ENCODE results near the gene CTDSP2. TPM values are rescaled to one million over a fixed set of nuclear protein-coding genes. Genes with fewer than 3 reads are reported as not detected.
A peak's percentile ranks its signal among the peaks of the same experiment; 100 is the strongest.

CTDSP2 gene
- total and polyA plus RNA-seq, 2 of the 8 experiments (the other 6 are each of a cell fraction or from before 2014, with no cell fraction given), result 71.3 to 91.7 TPM

DNA sequence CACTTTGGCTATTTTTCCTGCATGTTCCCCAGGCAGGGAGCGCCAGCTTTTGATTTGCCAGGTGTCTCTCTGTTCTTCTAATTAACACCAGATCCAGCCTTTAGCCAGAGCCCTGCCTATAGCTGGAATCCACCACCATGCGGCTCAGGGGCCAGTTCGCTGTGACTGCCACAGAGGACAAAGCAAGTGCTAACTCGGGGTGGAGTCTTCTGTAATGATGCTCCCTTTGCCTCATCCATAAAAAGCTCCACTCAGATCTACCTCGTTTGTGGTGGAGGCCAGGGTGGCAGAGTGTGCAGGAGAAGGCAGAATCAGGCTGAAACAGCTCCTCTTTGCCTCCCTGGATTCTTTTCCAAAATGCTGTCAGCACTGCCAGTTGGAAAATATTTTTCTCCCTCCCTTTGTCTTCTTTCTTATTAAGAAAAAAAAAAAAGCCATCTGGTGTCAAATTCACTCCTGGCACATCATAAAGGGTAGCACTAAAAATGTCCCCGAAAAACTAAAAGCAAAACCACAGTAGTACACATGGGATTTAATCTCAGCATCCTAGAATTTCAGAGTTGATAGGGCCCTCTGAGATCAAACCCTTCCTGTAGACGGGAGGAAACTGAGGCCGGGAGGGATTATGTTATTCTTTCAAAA is 18.0 kb upstream of the CTDSP2 start (continued):
- TF ChIP-seq, protein P1, sequence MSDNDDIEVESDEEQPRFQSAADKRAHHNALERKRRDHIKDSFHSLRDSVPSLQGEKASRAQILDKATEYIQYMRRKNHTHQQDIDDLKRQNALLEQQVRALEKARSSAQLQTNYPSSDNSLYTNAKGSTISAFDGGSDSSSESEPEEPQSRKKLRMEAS (IDR thresholded peaks at IDR 0.05), result peak; percentile 59; the same call in 1 of the 2 replicates
- peak; percentile 11 for TF ChIP-seq KDM4A (IDR thresholded peaks at IDR 0.05; ENCODE audit: low read depth, low read length, severe bottlenecking)
- no peak for TF ChIP-seq FOSL1 (IDR thresholded peaks at IDR 0.05; ENCODE audit: insufficient read depth, low read depth, low read length)
- TF ChIP-seq SIRT6 (IDR thresholded peaks at IDR 0.05; ENCODE audit: low read length), result no peak
- TF ChIP-seq POLR2A (IDR thresholded peaks at IDR 0.05; ENCODE audit: control extremely low read depth in 1 of 2, low read depth in 2 of 2, low read length in 2 of 2), result no peak
- TF ChIP-seq RAD21 (IDR thresholded peaks at IDR 0.05 in 1 of 2, conservative IDR thresholded peaks at IDR 0.05 in 1 of 2; ENCODE audit: low read depth in 2 of 2, low read length in 2 of 2), result 0 out of 4 replicates have a peak, but pooled peaks of 1 of the 2 experiments have one; percentile 9
- TF ChIP-seq POU5F1 (IDR thresholded peaks at IDR 0.05; ENCODE audit: low read depth, low read length), result no peak
- no peak for TF ChIP-seq POLR2AphosphoS5 (IDR thresholded peaks at IDR 0.05; ENCODE audit: low read depth, low read length)

Data from H1 (cell line).